Activated T-cell treated with anti-CD3 and anti-CD28 coated beads, Interleukin-2, amount 50 U/mL, for 24 hours (primary cell): ENCODE measurements around the gene NME8.
A peak's percentile ranks its signal among the peaks of the same experiment; 100 is the strongest.

ENCODE experiments used
- DNase-seq: peaks from one replicate; pipeline ENCODE4 v3.0.0-alpha.2; 2020
- H3K27ac Mint-ChIP-seq: 2 replicates; pipeline ENCODE4 v1.8.0; 2020; ENCODE audit warnings: mild to moderate bottlenecking, mixed read lengths
- H3K27me3 Mint-ChIP-seq: 2 replicates; pipeline ENCODE4 v1.8.0; 2020; ENCODE audit warnings: mixed read lengths
- H3K36me3 Mint-ChIP-seq: 2 replicates; pipeline ENCODE4 v1.8.0; 2020; ENCODE audit warnings: low read depth, mixed read lengths
- H3K4me1 Mint-ChIP-seq: 2 replicates; pipeline ENCODE4 v1.8.0; 2020; ENCODE audit warnings: low read depth, mixed read lengths
- H3K4me3 Mint-ChIP-seq: 2 replicates; pipeline ENCODE4 v1.8.0; 2020; ENCODE audit warnings: mild to moderate bottlenecking, moderate library complexity, mixed read lengths
- H3K9me3 Mint-ChIP-seq: 2 replicates; pipeline ENCODE4 v1.8.0; 2020; ENCODE audit warnings: mixed read lengths

Gene NME8

GRCh38 chr7:37832194-37832593 is 16.2 kb upstream of the NME8 start:
- H3K4me3 Mint-ChIP-seq = no peak overlapping the region
- H3K9me3 Mint-ChIP-seq = no peaks in the 10 kb centered on the region
- H3K4me1 Mint-ChIP-seq = peaks cover 8% of the 10 kb centered on the region
- H3K27me3 Mint-ChIP-seq = peaks cover 8% of the 10 kb centered on the region
- no peaks in the 10 kb centered on the region for H3K36me3 Mint-ChIP-seq
- no peak overlapping the region for H3K27ac Mint-ChIP-seq
- no peak for DNase-seq

- Mint-ChIP-seq H3K4me1 (peaks cover 8% of the 10 kb centered on the region), H3K36me3 (no peaks in the 10 kb centered on the region), H3K27me3 (peaks cover 8% of the 10 kb centered on the region), H3K4me3 (peak overlapping the region; percentile 76), H3K9me3 (no peaks in the 10 kb centered on the region), H3K27ac (peak overlapping the region; percentile 29)
- DNase-seq = peak; percentile 52
Observed at GRCh38 chr7:37833107-37833817, 15.1 kb upstream of the NME8 start.

GRCh38 chr7:37833818-37834146 is 14.6 kb upstream of the NME8 start:
- Mint-ChIP-seq H3K4me3 (no peak overlapping the region), H3K9me3 (no peaks in the 10 kb centered on the region), H3K27ac (no peak overlapping the region), H3K4me1 (peaks cover 8% of the 10 kb centered on the region), H3K27me3 (peaks cover 8% of the 10 kb centered on the region), H3K36me3 (no peaks in the 10 kb centered on the region)
- DNase-seq = no peak

- Mint-ChIP-seq H3K27me3 (peaks cover 8% of the 10 kb centered on the region), H3K36me3 (no peaks in the 10 kb centered on the region), H3K27ac (no peak overlapping the region), H3K9me3 (no peaks in the 10 kb centered on the region), H3K4me3 (no peak overlapping the region), H3K4me1 (no peaks in the 10 kb centered on the region)
- no peak for DNase-seq
Observed at GRCh38 chr7:37853468-37853867, 5.1 kb downstream of the NME8 start.

- DNase-seq = no peak
- no peak overlapping the region for H3K4me3 Mint-ChIP-seq
- peaks cover 3% of the 10 kb centered on the region for H3K27me3 Mint-ChIP-seq
- H3K36me3 Mint-ChIP-seq = no peaks in the 10 kb centered on the region
- peaks cover 2% of the 10 kb centered on the region for H3K9me3 Mint-ChIP-seq
- H3K4me1 Mint-ChIP-seq = no peaks in the 10 kb centered on the region
- H3K27ac Mint-ChIP-seq = no peak overlapping the region
Observed at GRCh38 chr7:37882086-37882485, 33.7 kb downstream of the NME8 start.

GRCh38 chr7:37893359-37893758 is 45.0 kb downstream of the NME8 start:
- H3K27me3 Mint-ChIP-seq = peaks cover 9% of the 10 kb centered on the region
- no peaks in the 10 kb centered on the region for H3K36me3 Mint-ChIP-seq
- no peak overlapping the region for H3K27ac Mint-ChIP-seq
- no peaks in the 10 kb centered on the region for H3K4me1 Mint-ChIP-seq
- no peak overlapping the region for H3K4me3 Mint-ChIP-seq
- DNase-seq = no peak
- H3K9me3 Mint-ChIP-seq = no peaks in the 10 kb centered on the region

- H3K36me3 Mint-ChIP-seq = no peaks in the 10 kb centered on the region
- no peak overlapping the region for H3K4me3 Mint-ChIP-seq
- H3K4me1 Mint-ChIP-seq = no peaks in the 10 kb centered on the region
- no peak for DNase-seq
- H3K27me3 Mint-ChIP-seq = peaks cover 9% of the 10 kb centered on the region
- H3K9me3 Mint-ChIP-seq = no peaks in the 10 kb centered on the region
- no peak overlapping the region for H3K27ac Mint-ChIP-seq
Observed at GRCh38 chr7:37894671-37895070, 46.3 kb downstream of the NME8 start.

- Mint-ChIP-seq H3K4me3 (no peak overlapping the region), H3K27ac (no peak overlapping the region), H3K27me3 (peaks cover 3% of the 10 kb centered on the region), H3K36me3 (no peaks in the 10 kb centered on the region), H3K4me1 (peaks cover 2% of the 10 kb centered on the region), H3K9me3 (no peaks in the 10 kb centered on the region)
- DNase-seq = no peak
Observed at GRCh38 chr7:37899712-37900247, 51.4 kb downstream of the NME8 start.

- H3K4me3 Mint-ChIP-seq = no peak overlapping the region
- no peak overlapping the region for H3K27ac Mint-ChIP-seq
- H3K27me3 Mint-ChIP-seq = peaks cover 5% of the 10 kb centered on the region
- no peaks in the 10 kb centered on the region for H3K9me3 Mint-ChIP-seq
- DNase-seq = no peak
- H3K36me3 Mint-ChIP-seq = no peaks in the 10 kb centered on the region
- H3K4me1 Mint-ChIP-seq = peaks cover 2% of the 10 kb centered on the region
Observed at GRCh38 chr7:37901236-37901827, 52.9 kb downstream of the NME8 start.

GRCh38 chr7:37901890-37902524 is 53.6 kb downstream of the NME8 start:
- H3K4me1 Mint-ChIP-seq = peaks cover 2% of the 10 kb centered on the region
- H3K27ac Mint-ChIP-seq = no peak overlapping the region
- no peak overlapping the region for H3K4me3 Mint-ChIP-seq
- H3K27me3 Mint-ChIP-seq = peaks cover 7% of the 10 kb centered on the region
- DNase-seq = no peak
- H3K36me3 Mint-ChIP-seq = no peaks in the 10 kb centered on the region
- no peaks in the 10 kb centered on the region for H3K9me3 Mint-ChIP-seq

GRCh38 chr7:37908221-37908788 is 59.9 kb downstream of the NME8 start:
- Mint-ChIP-seq H3K4me3 (no peak overlapping the region), H3K36me3 (no peaks in the 10 kb centered on the region), H3K9me3 (no peaks in the 10 kb centered on the region), H3K27me3 (peaks cover 22% of the 10 kb centered on the region), H3K27ac (no peak overlapping the region), H3K4me1 (no peaks in the 10 kb centered on the region)
- DNase-seq = no peak

- no peak for DNase-seq
- H3K9me3 Mint-ChIP-seq = no peaks in the 10 kb centered on the region
- peaks cover 12% of the 10 kb centered on the region for H3K4me1 Mint-ChIP-seq
- no peaks in the 10 kb centered on the region for H3K36me3 Mint-ChIP-seq
- H3K27me3 Mint-ChIP-seq = peaks cover 54% of the 10 kb centered on the region
- H3K27ac Mint-ChIP-seq = no peak overlapping the region
- H3K4me3 Mint-ChIP-seq = no peak overlapping the region
Observed at GRCh38 chr7:37912756-37913155, 64.4 kb downstream of the NME8 start.

- no peak overlapping the region for H3K27ac Mint-ChIP-seq
- H3K27me3 Mint-ChIP-seq = peaks cover 80% of the 10 kb centered on the region
- H3K9me3 Mint-ChIP-seq = no peaks in the 10 kb centered on the region
- H3K36me3 Mint-ChIP-seq = no peaks in the 10 kb centered on the region
- no peak for DNase-seq
- peaks cover 14% of the 10 kb centered on the region for H3K4me1 Mint-ChIP-seq
- no peak overlapping the region for H3K4me3 Mint-ChIP-seq
Observed at GRCh38 chr7:37915438-37915837, 67.0 kb downstream of the NME8 start.

- Mint-ChIP-seq H3K9me3 (no peaks in the 10 kb centered on the region), H3K4me3 (peak overlapping the region; percentile 30), H3K27ac (no peak overlapping the region), H3K4me1 (peaks cover 16% of the 10 kb centered on the region), H3K27me3 (peaks cover 76% of the 10 kb centered on the region), H3K36me3 (no peaks in the 10 kb centered on the region)
- peak; percentile 28 for DNase-seq
Observed at GRCh38 chr7:37916017-37916672, 67.7 kb downstream of the NME8 start.
